Cardiac muscle cell (in vitro differentiated cells and primary cell): ENCODE data around the gene IP6K3. TPM values are rescaled to one million over a fixed set of nuclear protein-coding genes. Genes with fewer than 3 reads are reported as not detected.

Experiments
- DNase-seq, 2 donors: peaks; one replicate each; pipeline versions ENCODE4 v3.0.0 to v3.0.0-alpha.2; 2010 to 2017; ENCODE audit warnings: low read depth in 1 of 2, low spot score in 1 of 2
- H3K27ac ChIP-seq: fragments of 200-600 bp; sonication (generic); 2 replicates; pipeline ENCODE4 v1.5.1; 2016
- H3K27me3 ChIP-seq: fragments of 200-600 bp; sonication (generic); 2 replicates; pipeline ENCODE4 v1.6.0; 2016; ENCODE audit warnings: control low read depth
- H3K36me3 ChIP-seq: fragments of 200-600 bp; sonication (generic); 2 replicates; pipeline ENCODE4 v1.5.1; 2016; ENCODE audit warnings: control low read depth
- H3K4me1 ChIP-seq: fragments of 200-600 bp; sonication (generic); 2 replicates; pipeline ENCODE4 v1.8.1; 2017; ENCODE audit warnings: low read depth, mild to moderate bottlenecking, mixed run types
- H3K4me3 ChIP-seq: fragments of 200-600 bp; sonication (generic); 2 replicates; pipeline ENCODE4 v1.5.1; 2016; ENCODE audit warnings: mild to moderate bottlenecking
- H3K9me3 ChIP-seq: fragments of 200-600 bp; sonication (generic); 2 replicates; pipeline ENCODE4 v1.5.1; 2017; ENCODE audit warnings: low read depth, mild to moderate bottlenecking, control low read depth
- polyA plus RNA-seq: library from polyadenylated mRNA; unstranded; fragments of >200 nt; fragmentation: Nextera tagmentation; extraction: Ambion mirVana; gene quantifications from 2 replicates; pipeline ENCODE4 v1.2.1, GENCODE V29; 2016
- total RNA-seq: library from RNA; depleted of rRNA; stranded (reverse); fragments of >200 nt; gene quantifications from 2 replicates; pipeline ENCODE4 v1.2.3, GENCODE V29; 2016
- TF ChIP-seq, protein P1 (sequence below): IDR thresholded peaks from 2 replicates; pipeline ENCODE4 v1.5.1; 2012; ENCODE audit warnings: low read depth, mild to moderate bottlenecking, low read length

IP6K3 gene
- total and polyA plus RNA-seq, 2 experiments from 2014 or later = 2.9 to 5.0 TPM

DNA sequence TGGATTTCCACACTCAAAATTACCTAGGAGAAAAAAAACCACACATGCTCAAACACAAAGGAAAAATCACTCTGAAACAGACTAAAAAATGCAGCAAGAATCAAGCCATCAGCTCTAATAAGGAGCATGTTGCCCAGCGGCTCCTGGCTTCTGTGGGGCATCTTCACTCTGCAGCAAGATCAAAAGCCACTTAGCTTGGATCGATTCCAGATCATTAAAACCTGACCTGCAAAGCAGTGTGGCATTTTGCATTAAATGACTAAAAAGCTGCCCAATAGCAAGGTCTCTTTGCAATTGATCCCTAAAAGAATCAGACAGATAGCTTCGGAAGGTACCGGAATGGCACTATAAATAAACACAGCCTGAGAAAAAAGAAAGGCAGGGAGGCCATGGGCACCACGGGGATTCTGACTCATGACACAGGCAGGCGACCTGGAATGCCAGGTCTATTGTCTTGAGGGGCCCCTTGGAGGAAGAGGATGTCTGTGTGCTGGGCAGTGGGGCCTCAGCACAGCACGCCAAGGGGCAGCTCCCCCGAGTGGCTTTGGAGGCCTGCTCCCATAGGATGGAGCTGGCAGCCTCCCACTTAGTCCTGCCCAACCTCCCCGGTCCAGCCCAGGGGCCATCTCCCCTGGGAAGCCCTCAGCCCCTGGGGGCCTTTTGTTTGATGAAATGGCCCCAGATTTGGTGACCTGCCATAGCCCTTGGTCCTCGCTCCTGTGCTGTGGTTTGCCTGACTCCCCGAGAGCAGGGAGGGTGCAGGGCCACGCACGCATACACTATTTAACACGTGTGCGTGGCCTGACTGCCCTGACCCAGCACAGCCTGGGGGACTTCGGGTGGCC is 34.6 kb upstream of the IP6K3 start:
- TF ChIP-seq, protein P1, sequence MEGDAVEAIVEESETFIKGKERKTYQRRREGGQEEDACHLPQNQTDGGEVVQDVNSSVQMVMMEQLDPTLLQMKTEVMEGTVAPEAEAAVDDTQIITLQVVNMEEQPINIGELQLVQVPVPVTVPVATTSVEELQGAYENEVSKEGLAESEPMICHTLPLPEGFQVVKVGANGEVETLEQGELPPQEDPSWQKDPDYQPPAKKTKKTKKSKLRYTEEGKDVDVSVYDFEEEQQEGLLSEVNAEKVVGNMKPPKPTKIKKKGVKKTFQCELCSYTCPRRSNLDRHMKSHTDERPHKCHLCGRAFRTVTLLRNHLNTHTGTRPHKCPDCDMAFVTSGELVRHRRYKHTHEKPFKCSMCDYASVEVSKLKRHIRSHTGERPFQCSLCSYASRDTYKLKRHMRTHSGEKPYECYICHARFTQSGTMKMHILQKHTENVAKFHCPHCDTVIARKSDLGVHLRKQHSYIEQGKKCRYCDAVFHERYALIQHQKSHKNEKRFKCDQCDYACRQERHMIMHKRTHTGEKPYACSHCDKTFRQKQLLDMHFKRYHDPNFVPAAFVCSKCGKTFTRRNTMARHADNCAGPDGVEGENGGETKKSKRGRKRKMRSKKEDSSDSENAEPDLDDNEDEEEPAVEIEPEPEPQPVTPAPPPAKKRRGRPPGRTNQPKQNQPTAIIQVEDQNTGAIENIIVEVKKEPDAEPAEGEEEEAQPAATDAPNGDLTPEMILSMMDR = no peak
- no peaks in the 10 kb centered on the region for H3K9me3 ChIP-seq
- H3K27me3 ChIP-seq = no peaks in the 10 kb centered on the region
- H3K4me1 ChIP-seq = peaks cover 11% of the 10 kb centered on the region
- DNase-seq = peak in 1 of 2 donors; percentile 61
- peaks cover 50% of the 10 kb centered on the region for H3K36me3 ChIP-seq
- peak overlapping the region; percentile 47 for H3K27ac ChIP-seq
- no peak overlapping the region for H3K4me3 ChIP-seq

DNA sequence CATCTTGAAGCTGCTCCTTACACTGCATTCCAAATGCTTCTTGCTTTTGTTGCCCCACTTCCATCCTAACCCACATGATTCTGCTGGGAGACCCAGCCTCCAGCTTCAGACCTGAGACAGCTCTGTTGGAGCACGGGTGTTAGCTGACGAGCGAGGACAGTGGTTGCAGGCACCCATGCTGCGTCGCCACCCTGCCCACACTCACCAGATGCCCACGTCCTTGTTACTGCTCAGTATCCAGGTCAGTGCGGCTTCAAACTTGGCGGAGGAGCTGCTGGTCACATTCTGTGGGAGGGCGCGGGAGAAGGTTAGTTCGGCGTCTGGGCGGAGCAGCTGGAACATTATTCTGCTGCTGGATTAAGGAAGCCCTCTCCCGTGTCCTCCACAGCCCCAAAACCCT is 33.2 kb upstream of the IP6K3 start:
- Histone ChIP-seq H3K36me3 (peaks cover 63% of the 10 kb centered on the region), H3K9me3 (no peaks in the 10 kb centered on the region), H3K4me3 (no peak overlapping the region), H3K27ac (no peak overlapping the region), H3K27me3 (no peaks in the 10 kb centered on the region), H3K4me1 (peaks cover 8% of the 10 kb centered on the region)
- no peak for DNase-seq
- TF ChIP-seq, protein P1 = no peak

DNA sequence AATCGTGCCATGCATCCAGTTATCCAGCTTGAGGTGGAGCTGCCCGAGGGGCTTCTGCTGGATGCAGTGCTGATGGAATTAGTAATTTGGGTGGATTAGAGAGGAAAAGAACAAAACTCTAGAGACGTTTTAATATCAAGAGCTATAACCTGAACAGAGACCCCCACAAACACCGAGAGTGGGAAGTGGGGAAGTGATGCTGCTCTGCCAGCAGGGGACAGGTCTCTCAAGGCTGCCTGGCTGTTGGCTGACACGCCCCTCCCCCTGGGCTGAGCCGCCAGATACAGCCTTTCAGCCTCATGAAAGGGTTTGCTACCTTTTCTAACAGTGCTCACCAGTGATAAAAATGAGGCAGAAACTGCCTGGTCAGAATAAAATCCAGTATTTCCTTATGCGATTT is 32.6 kb upstream of the IP6K3 start:
- peak in 1 of 2 donors; percentile 29 for DNase-seq
- TF ChIP-seq, protein P1 = no peak
- Histone ChIP-seq H3K4me3 (no peak overlapping the region), H3K27me3 (no peaks in the 10 kb centered on the region), H3K9me3 (no peaks in the 10 kb centered on the region), H3K27ac (no peak overlapping the region), H3K4me1 (peaks cover 8% of the 10 kb centered on the region), H3K36me3 (peaks cover 65% of the 10 kb centered on the region)

DNA sequence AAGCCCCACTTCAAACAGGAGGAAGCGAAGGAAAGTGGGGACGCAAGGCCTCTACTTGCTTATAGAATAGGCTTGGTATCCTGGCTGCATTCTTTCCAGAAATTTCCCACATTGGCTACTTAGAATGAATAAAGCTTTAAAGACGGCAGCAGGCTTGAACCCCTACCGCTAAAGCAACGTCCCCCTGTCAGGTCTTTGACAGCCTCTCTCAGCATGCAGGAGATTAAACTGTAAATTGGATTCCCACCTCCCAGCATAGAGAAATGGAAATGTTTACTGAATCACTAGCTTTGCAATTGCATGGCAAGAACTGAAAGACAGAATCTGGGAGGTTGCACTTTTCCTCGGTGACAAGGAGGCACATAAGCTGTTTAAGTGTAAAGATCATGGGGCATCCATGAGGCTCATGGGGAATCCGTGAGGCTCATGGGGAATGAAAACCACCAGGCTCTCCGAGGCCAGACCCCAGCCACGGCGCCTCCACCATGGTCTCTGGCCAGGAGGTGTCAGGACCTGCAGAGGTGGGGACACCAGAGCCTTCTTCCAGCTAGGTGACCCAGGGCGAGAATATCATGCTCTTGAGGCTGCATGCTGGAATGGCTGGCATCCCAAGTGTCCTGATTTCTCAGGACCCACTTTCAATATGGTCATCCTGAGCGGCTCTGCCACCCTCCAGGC is 31.9 kb upstream of the IP6K3 start:
- TF ChIP-seq, protein P1 = no peak
- H3K9me3 ChIP-seq = no peaks in the 10 kb centered on the region
- peaks cover 60% of the 10 kb centered on the region for H3K36me3 ChIP-seq
- no peaks in the 10 kb centered on the region for H3K27me3 ChIP-seq
- no peak overlapping the region for H3K4me3 ChIP-seq
- peaks cover 8% of the 10 kb centered on the region for H3K4me1 ChIP-seq
- no peak overlapping the region for H3K27ac ChIP-seq
- DNase-seq = no peak

DNA sequence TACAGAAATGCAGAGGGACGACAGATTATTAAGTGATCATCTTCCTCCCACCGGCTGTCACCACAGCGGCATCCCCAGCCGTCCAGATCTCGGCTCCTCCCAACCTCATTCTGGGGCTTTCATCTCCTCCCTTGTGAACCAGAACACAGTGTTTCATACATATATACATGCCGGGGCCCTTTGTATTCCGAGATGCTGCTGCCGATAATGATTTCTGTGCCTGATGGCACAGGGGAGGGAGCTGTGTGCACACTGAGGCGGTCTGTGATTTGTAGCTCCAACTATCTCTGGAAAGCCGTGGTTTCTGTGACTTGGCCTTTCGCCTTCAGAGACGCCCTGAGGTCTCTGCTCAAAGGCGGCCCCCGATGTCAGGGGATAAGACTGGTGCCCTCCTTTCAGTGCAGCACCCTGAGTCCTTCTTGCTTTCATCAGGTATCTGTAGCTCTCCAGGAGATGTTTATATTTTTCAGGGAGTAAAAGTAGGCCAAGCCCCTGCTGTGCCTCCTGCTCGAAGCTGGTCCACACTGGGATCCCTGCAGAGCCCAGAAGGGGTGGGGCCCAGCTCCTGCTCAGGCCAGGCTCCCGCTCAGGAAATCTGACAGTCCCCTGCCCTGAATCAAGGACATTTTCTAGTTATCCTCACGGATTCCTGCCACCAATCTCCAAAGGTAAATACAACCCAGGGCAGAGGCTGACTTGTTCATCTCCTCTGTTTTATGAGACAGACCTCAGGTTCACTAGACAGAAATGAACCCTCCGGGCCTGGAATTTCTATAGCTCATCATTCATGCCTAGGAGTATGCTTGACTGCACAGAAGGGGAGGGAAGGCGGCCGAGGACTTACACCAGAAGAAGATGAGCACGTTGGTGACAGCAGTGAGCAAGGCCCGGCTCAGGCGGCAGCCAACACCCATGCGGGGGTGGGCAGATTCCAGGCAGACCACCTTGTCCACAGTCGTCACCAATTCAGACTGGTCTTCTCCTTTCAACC is 31.0 kb upstream of the IP6K3 start:
- H3K4me1 ChIP-seq = peaks cover 8% of the 10 kb centered on the region
- H3K9me3 ChIP-seq = no peaks in the 10 kb centered on the region
- H3K27me3 ChIP-seq = no peaks in the 10 kb centered on the region
- H3K36me3 ChIP-seq = peaks cover 54% of the 10 kb centered on the region
- no peak overlapping the region for H3K27ac ChIP-seq
- H3K4me3 ChIP-seq = no peak overlapping the region
- no peak for DNase-seq
- TF ChIP-seq, protein P1 = no peak
